Kidney glomerular epithelial cell (primary cell): Measurements from ENCODE around the gene IGSF8.

Experiments
- DNase-seq: peaks from one replicate; lab custom pipeline; 2025; lab: John Stamatoyannopoulos, UW

Gene IGSF8, protein sequence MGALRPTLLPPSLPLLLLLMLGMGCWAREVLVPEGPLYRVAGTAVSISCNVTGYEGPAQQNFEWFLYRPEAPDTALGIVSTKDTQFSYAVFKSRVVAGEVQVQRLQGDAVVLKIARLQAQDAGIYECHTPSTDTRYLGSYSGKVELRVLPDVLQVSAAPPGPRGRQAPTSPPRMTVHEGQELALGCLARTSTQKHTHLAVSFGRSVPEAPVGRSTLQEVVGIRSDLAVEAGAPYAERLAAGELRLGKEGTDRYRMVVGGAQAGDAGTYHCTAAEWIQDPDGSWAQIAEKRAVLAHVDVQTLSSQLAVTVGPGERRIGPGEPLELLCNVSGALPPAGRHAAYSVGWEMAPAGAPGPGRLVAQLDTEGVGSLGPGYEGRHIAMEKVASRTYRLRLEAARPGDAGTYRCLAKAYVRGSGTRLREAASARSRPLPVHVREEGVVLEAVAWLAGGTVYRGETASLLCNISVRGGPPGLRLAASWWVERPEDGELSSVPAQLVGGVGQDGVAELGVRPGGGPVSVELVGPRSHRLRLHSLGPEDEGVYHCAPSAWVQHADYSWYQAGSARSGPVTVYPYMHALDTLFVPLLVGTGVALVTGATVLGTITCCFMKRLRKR

GRCh38 chr1:160097911-160098851 is at the start of gene IGSF8:
Gene IGSF8 (minus strand): TSS chr1:160098619. CDS start chr1:160098472, 147 bp downstream.
- DNase-seq, result peak; percentile 78

DNA sequence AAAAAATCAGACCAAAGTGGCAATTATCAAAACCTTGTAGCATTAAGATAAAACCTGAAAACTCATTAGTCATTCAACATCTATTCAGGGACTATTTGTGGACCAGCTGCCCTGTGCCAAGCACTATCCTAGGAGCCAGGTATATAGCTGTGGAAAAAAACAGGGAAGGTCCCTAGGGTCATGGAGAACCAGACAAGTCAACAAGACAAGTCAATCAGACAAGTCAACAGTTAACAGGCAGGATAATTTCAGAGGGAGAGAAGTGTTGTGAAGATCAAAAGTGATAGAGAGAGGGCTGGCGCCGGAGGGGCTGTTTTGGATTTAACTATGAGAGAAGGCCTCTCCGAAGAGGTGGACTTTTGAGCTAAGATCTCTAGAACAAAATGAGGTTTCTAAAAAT is 49.7 kb upstream of the IGSF8 start:
- DNase-seq, result no peak

DNA sequence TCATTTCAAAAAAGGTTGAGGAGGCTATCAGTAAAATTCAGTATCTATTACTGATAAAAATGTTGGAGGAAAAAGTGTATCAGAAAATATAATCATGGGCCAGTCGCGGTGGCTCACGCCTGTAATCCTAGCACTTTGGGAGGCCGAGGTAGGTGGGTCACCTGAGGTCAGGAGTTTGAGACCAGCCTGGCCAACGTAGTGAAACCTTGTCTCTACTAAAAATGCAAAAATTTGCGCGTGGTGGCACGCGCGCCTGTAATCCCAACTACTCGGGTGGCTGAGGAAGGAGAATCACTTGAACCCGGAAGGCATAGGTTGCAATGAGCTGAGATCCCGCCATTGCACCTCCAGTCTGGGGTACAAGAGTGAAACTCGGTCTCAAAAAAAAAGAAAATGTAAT is 47.7 kb upstream of the IGSF8 start:
- no peak for DNase-seq

- DNase-seq, result no peak
These were observed 46.5 kb upstream of the IGSF8 start for GRCh38 chr1:160144921-160145320.

- DNase-seq, result no peak
These were observed 45.3 kb upstream of the IGSF8 start for GRCh38 chr1:160143695-160144094.

DNA sequence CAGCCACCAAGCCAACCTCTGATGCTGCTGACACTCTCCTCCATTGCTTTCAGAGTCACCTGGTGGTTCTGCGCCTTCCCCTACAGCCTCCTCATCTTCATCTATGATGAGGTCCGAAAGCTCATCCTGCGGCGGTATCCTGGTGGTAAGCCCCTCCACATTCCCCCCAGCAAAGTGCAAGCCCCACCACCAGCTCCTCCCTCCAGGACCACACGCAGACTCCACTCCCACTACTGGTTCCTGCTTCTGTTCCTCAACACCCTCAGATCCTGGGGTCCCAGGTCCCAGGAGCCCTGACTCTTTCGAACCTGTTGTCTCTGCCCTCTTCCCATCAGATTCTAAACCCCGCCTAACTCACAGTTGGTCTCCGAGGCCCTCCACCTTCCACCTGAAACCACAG is 41.4 kb upstream of the IGSF8 start:
- no peak for DNase-seq

DNA sequence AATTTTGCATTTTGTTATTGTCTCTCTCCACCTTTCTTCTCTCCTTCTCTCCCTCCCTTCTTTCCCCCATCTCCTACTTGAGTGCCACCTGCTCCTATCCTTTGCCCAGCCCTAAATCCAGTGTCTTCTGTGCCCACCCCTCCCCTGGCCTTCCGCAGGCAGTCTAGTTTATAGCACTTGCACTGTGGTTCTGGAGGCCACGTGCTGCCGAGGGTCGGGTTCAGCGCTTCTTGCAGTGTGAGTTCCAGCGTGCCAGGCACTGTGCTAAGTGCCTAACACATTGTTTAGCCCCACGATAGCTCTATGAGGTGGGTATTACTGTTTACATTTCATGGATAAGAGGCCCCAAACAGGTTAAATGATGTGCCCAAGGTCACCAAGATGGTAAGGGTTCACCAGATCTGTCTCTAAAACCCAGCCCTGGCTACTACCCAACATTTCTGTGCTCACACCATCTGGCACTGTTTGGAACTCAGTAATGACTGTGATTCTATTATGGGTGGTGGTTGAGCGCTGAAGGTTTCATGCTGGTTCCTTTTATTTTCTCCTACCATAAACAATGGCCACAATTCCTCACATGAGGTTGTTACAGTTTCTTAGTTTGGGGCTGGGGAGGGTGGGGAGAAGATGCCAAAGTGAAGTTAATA is 38.9 kb upstream of the IGSF8 start:
- no peak for DNase-seq

- no peak for DNase-seq
These were observed 38.4 kb upstream of the IGSF8 start for GRCh38 chr1:160136926-160137200.

DNA sequence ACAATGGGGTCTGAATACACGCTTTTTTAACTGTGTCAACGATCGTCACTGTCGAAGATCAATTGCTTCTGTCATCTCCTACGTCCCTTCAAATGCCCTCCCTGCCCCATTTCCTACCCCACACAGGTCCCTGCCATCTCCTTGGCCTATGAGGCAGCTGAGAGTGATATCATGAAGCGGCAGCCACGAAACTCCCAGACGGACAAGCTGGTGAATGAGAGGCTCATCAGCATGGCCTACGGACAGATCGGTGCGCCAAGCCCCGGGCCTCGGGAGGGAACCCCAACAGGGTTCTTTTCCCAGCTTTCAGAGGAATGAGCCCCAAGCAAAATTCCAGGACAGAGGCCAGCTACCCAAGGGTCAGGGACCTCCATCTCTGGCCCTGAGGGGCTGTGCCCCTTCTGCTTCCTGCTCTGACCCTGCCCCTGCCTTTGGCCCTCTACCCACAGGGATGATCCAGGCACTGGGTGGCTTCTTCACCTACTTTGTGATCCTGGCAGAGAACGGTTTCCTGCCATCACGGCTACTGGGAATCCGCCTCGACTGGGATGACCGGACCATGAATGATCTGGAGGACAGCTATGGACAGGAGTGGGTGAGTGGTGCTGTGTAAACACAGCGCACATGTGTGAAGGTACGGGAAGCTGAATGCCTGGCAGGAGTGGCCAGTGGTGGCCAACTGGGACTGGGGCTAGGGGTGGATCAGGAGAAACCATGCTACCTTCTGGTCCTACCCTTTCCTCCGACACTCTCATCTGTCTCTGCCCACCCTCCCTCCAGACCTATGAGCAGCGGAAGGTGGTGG is 37.9 kb upstream of the IGSF8 start:
- DNase-seq, result no peak

DNA sequence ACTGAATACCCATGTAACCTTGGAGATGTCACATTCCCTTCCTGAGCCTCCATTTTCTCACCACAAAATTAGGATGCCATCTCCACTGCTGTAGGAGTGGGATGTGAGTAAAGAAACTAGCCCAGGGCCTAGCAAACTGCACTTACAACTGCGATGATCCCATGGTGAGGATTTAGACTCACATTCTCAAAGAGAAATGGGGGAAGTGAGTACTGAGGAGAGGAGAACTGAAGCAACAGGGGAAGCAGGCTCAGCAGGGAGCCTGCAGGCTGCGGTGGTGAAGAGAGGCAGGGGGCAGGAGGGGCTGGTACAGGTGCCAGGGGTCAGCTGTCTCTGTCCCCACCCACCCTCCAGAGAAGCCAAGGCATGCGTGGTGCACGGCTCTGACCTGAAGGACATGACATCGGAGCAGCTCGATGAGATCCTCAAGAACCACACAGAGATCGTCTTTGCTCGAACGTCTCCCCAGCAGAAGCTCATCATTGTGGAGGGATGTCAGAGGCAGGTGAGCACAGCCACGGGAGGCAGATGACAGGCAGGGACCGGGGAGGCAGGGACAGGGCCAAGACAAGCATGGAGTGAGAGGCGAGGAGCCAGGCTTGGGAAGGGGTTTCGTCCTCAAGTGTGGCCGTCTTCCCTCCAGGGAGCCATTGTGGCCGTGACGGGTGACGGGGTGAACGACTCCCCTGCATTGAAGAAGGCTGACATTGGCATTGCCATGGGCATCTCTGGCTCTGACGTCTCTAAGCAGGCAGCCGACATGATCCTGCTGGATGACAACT is 36.6 kb upstream of the IGSF8 start:
- DNase-seq, result no peak

GRCh38 chr1:160133990-160134770 is 35.8 kb upstream of the IGSF8 start:
- DNase-seq, result no peak

DNA sequence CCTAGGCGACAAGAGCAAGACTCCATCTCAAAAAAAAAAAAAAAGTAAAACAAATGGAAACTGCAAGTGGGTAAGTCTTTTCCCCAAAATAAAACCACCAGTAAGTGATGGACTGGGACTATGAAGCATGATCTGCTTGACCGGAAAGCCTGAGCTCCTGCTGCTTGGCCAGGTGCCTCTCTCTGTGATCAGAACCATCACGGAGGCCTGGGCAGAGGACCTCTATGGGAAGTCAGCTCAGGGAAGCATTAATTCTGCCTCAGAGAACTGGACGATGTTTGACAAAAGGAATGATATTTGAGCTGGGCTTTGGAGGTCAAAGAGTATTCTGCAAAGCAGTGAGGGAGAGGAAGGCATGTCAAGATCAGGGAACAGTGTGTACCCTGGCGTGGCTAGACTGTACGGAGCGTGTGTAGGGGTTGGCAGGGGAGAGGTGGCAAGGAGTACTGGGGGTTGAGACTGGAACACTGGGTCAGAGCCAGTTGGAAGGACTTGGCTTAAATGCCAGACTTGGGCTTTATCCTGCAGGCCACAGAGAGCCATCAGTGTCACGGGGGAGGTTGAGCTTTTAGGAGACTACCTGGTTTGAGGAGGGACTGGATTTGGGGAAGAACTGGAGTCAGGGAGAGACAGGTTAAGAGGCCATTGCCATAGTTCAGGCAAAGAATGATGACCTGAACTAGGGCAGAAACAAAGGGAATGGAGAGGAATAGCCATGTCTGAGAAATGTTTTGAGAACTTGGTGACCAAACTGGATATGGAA is 33.6 kb upstream of the IGSF8 start:
- DNase-seq, result no peak

DNA sequence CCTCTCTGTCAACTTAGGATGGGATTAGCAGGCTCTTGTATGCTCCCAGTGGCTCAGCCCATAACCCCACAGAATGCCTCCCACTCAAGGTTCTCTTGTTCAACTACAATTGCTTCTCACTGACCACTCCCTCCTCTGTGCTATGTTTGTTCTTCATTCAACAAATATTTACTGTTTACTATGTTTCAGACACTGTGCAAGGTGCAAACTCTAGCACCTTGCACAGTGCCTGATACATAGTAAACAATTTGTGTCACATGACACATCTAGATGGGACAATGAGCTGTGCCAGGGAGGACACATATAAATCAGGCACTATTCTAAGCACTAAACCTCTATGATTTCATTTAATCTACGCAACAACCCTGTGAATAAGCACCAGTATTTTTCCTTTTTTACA is 32.5 kb upstream of the IGSF8 start:
- no peak for DNase-seq

- DNase-seq, result no peak
These were observed 32.1 kb upstream of the IGSF8 start for GRCh38 chr1:160130486-160130885.

DNA sequence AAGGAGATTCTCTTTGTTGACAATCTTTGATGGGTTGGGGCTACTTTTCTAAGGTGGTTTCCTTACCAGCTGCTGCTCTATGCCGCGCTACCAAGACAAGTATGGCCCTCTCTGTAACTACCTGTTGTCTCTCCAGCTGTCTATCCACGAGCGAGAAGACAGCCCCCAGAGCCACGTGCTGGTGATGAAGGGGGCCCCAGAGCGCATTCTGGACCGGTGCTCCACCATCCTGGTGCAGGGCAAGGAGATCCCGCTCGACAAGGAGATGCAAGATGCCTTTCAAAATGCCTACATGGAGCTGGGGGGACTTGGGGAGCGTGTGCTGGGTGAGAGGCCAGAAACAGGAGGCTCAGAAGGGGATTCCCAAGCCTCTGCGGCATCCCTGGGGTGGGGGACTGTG is 31.5 kb upstream of the IGSF8 start:
- DNase-seq, result no peak

GRCh38 chr1:160129558-160129957 is 31.1 kb upstream of the IGSF8 start:
- no peak for DNase-seq

GRCh38 chr1:160129046-160129445 is 30.6 kb upstream of the IGSF8 start:
- peak; percentile 40 for DNase-seq

GRCh38 chr1:160128636-160129035 is 30.2 kb upstream of the IGSF8 start:
- DNase-seq, result no peak

DNA sequence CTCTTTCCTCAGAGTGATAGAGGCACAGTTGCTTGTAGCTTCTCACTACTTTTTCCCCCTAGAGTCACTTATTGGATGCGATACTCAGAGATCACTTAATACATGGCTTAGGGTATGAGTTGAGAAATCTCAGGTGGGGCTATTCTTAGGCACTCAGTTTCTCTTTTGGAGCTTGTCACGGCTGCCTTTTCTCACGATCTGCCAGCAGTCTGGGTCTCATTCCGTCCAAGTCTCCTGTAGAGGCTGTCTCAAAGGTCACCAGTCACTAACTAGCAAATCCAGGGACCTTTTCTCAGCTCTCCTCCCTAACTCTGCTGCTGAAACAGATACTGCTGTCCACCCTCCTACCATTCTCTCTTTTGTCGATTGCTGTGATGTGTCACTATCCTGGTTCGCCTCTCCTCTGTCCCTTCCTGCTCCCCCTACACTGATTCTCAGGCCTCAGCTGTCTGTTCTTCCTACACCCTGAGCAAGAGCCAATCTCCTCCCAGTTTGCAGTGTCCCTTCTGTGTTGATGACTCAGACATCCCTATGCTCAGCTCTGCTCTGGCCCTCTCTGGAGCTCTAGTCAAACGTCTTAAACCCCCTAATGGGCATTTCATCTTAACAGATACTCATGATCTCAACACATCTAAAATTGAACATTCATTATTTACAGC is 29.6 kb upstream of the IGSF8 start:
- no peak for DNase-seq
